ENCODE measurements around the gene NAP1L4.

NAP1L4 gene

GRCh38 chr11:2991452-2992233 lies 486 bp downstream of the NAP1L4 start:
- no peak for DNase-seq

- no peak for DNase-seq
These were observed 1.3 kb downstream of the NAP1L4 start for GRCh38 chr11:2990617-2991451.

- no peak for DNase-seq
These were observed 2.6 kb downstream of the NAP1L4 start for GRCh38 chr11:2989551-2989950.

- no peak for DNase-seq
These were observed 3.1 kb downstream of the NAP1L4 start for GRCh38 chr11:2989006-2989405.

- no peak for DNase-seq
These were observed 4.0 kb downstream of the NAP1L4 start for GRCh38 chr11:2987881-2988861.

GRCh38 chr11:2983908-2984307 lies 8.2 kb downstream of the NAP1L4 start:
- DNase-seq: no peak

GRCh38 chr11:2982214-2982613 lies 9.9 kb downstream of the NAP1L4 start:
- DNase-seq: no peak

GRCh38 chr11:2981130-2981529 lies 11.0 kb downstream of the NAP1L4 start:
- DNase-seq: no peak

- no peak for DNase-seq
These were observed 11.8 kb downstream of the NAP1L4 start for GRCh38 chr11:2980168-2980840.

- DNase-seq: no peak
These were observed 15.0 kb downstream of the NAP1L4 start for GRCh38 chr11:2977113-2977512.

GRCh38 chr11:2976294-2977063 lies 15.7 kb downstream of the NAP1L4 start:
- no peak for DNase-seq

GRCh38 chr11:2975594-2975993 lies 16.5 kb downstream of the NAP1L4 start:
- DNase-seq: no peak

- no peak for DNase-seq
These were observed 17.9 kb downstream of the NAP1L4 start for GRCh38 chr11:2974272-2974671.

- no peak for DNase-seq
These were observed 23.7 kb downstream of the NAP1L4 start for GRCh38 chr11:2968341-2968900.

GRCh38 chr11:2964782-2965181 lies 27.3 kb downstream of the NAP1L4 start:
- no peak for DNase-seq

GRCh38 chr11:2963761-2964160 lies 28.4 kb downstream of the NAP1L4 start:
- DNase-seq: no peak

GRCh38 chr11:2963112-2963754 lies 28.9 kb downstream of the NAP1L4 start:
- no peak for DNase-seq

- DNase-seq: no peak
These were observed 31.0 kb downstream of the NAP1L4 start for GRCh38 chr11:2961080-2961479.

GRCh38 chr11:2960139-2960538 lies 32.0 kb downstream of the NAP1L4 start:
- no peak for DNase-seq

GRCh38 chr11:2958251-2958650 lies 33.9 kb downstream of the NAP1L4 start:
- DNase-seq: no peak
